ENCODE results near the gene FERMT1. TPM values are rescaled to one million over a fixed set of nuclear protein-coding genes. Genes with fewer than 3 reads are reported as not detected.

Gene FERMT1
- total and polyA plus RNA-seq, 2 of the 13 experiments (the other 11 are each of a cell fraction or from before 2014, with no cell fraction given): 15.8 to 29.5 TPM

GRCh38 chr20:6140947-6141346, 18.1 kb upstream of the FERMT1 start:
- Histone ChIP-seq H3K27me3 (ENCODE audit: control insufficient read depth in 1 of 2, insufficient read depth in 2 of 2, low read length in 2 of 2) (peaks cover 0 to 7% of the 10 kb centered on the region in 2 experiments; a peak in 1 of 5 replicates), H3K4me1 (ENCODE audit: insufficient read depth, low read length) (no peaks in the 10 kb centered on the region), H3K4me2 (ENCODE audit: low read depth, low read length) (no peak overlapping the region), H3K9ac (ENCODE audit: insufficient read depth, low read depth, low read length) (no peak overlapping the region), H3K79me2 (ENCODE audit: insufficient read depth, low read length) (no peaks in the 10 kb centered on the region), H4K20me1 (ENCODE audit: insufficient read depth, low read length) (no peaks in the 10 kb centered on the region), H3K9me3 (ENCODE audit: low read length) (no peaks in the 10 kb centered on the region), H3K36me3 (replicated peaks in 1 of 2; ENCODE audit: control insufficient read depth in 1 of 2, insufficient read depth in 2 of 2, low read length in 2 of 2) (no peaks in the 10 kb centered on the region), H3K4me3 (replicated peaks in 1 of 3; ENCODE audit: insufficient read depth in 1 of 3, low read depth in 2 of 3, low read length in 3 of 3) (no peak overlapping the region), H2AFZ (ENCODE audit: low read length) (no peak overlapping the region), H3K27ac (ENCODE audit: extremely low read length, insufficient read depth, low read length) (no peak overlapping the region)
- FAIRE-seq (no peak), ATAC-seq (peak; percentile 92), DNase-seq (ENCODE audit: low spot score) (peak; percentile 28)
- ChIA-PET POLR2A (interaction anchor here (1.4 kb wide), 1 partner anchor 18 kb away, joined by 6 read pairs; the partner anchor contains the start of gene FERMT1), CTCF (ENCODE audit: low intra/inter-chr PET ratio, low total read pairs) (no interaction called here)
- in situ Hi-C loops (cut with HindIII; ENCODE audit: extremely low pct_ligation_motif_present, low pct_unique_long_range_greater_than_20kb) (loop anchor here (25.0 kb wide), 1 partner anchor 1146 kb away; no protein-coding TSS in a partner anchor), intact Hi-C loops (cut with micrococcal nuclease; ENCODE audit: unreplicated experiment) (loop anchor here (2.0 to 10.0 kb wide), 2 partner anchors 612 to 954 kb away; no protein-coding TSS in a partner anchor)
- WGBS (ENCODE audit: low lambda C conversion rate): 0% methylated on average over 3 of the region's 3 CpGs
- BruUV-seq (replicated peaks): no TSS peak
- TF ChIP-seq, protein P1, sequence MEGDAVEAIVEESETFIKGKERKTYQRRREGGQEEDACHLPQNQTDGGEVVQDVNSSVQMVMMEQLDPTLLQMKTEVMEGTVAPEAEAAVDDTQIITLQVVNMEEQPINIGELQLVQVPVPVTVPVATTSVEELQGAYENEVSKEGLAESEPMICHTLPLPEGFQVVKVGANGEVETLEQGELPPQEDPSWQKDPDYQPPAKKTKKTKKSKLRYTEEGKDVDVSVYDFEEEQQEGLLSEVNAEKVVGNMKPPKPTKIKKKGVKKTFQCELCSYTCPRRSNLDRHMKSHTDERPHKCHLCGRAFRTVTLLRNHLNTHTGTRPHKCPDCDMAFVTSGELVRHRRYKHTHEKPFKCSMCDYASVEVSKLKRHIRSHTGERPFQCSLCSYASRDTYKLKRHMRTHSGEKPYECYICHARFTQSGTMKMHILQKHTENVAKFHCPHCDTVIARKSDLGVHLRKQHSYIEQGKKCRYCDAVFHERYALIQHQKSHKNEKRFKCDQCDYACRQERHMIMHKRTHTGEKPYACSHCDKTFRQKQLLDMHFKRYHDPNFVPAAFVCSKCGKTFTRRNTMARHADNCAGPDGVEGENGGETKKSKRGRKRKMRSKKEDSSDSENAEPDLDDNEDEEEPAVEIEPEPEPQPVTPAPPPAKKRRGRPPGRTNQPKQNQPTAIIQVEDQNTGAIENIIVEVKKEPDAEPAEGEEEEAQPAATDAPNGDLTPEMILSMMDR (CRISPR knock-in tag; IDR thresholded peaks at IDR 0.05): peak; percentile 59
- TF ChIP-seq ZNF644 (CRISPR knock-in tag; IDR thresholded peaks at IDR 0.05; ENCODE audit: low read depth) (peak; percentile 87), ZMAT3 (CRISPR knock-in tag; conservative IDR thresholded peaks at IDR 0.05) (no peak), MIER2 (CRISPR knock-in tag; IDR thresholded peaks at IDR 0.05) (peak; percentile 55; the same call in 1 of the 2 replicates), CBX1 (IDR thresholded peaks at IDR 0.05; ENCODE audit: low read depth) (peak; percentile 59), ZNF878 (CRISPR knock-in tag; IDR thresholded peaks at IDR 0.05) (0 out of 2 replicates have a peak, but pooled peaks have one; percentile 41), POGZ (CRISPR knock-in tag; IDR thresholded peaks at IDR 0.05) (peak; percentile 93), RXRB (CRISPR knock-in tag; IDR thresholded peaks at IDR 0.05; ENCODE audit: borderline replicate concordance) (no peak), THAP9 (CRISPR knock-in tag; IDR thresholded peaks at IDR 0.05; ENCODE audit: borderline replicate concordance) (peak; percentile 33; the same call in 1 of the 2 replicates), WIZ (CRISPR knock-in tag; IDR thresholded peaks at IDR 0.05) (peak; percentile 82; the same call in 1 of the 2 replicates), KMT2A (CRISPR knock-in tag; IDR thresholded peaks at IDR 0.05) (no peak), MEIS2 (CRISPR knock-in tag; IDR thresholded peaks at IDR 0.05) (no peak), SRF (IDR thresholded peaks at IDR 0.05; ENCODE audit: low read depth, low read length) (0 out of 2 replicates have a peak, but pooled peaks have one; percentile 31), GABPA (IDR thresholded peaks at IDR 0.05; ENCODE audit: low read depth, low read length) (no peak), GABPA (CRISPR knock-in tag; IDR thresholded peaks at IDR 0.05; ENCODE audit: low read depth) (0 out of 2 replicates have a peak, but pooled peaks have one; percentile 11), ZNF550 (CRISPR knock-in tag; IDR thresholded peaks at IDR 0.05; ENCODE audit: borderline replicate concordance) (0 out of 2 replicates have a peak, but pooled peaks have one; percentile 51), GRHL1 (CRISPR knock-in tag; conservative IDR thresholded peaks at IDR 0.05) (no peak)
